HEK293 (cell line): Measurements from ENCODE around the gene FHIT.
A peak's percentile ranks its signal among the peaks of the same experiment; 100 is the strongest.

Experiments
- CTCF ChIA-PET: fragments of 350-600 bp; formaldehyde crosslinking; extraction: SDS; loops from one replicate; lab custom pipeline; 2021; ENCODE audit warnings: antibody characterized with exemption; lab: Yijun Ruan, JAX
- POLR2A ChIA-PET: fragments of 300-600 bp; formaldehyde crosslinking; extraction: SDS; loops from one replicate; lab custom pipeline; 2020; ENCODE audit warnings: antibody characterized with exemption, inconsistent platforms; lab: Yijun Ruan, JAX
- H3K27ac ChIP-seq: fragments of 200-500 bp; sonication (Bioruptor generic); 2 replicates; pipeline ENCODE4 v1.5.1; 2014; ENCODE audit warnings: low read depth, low read length, control low read depth, inconsistent platforms; ENCODE audit errors: extremely low read depth
- H3K36me3 ChIP-seq, 2 experiments: fragments of 200-500 bp in 1 of 2; sonication (Bioruptor generic) in 1 of 2; 1 replicate in 1 of 2; 2 replicates in 1 of 2; pipeline ENCODE4 v1.5.1; 2014 to 2017; ENCODE audit warnings: inconsistent platforms in 2 of 2, low read length in 2 of 2; ENCODE audit not compliant: control insufficient read depth in 2 of 2, insufficient read depth in 1 of 2
- H3K4me1 ChIP-seq: fragments of 200-500 bp; sonication (Bioruptor generic); 2 replicates; pipeline ENCODE4 v1.5.1; 2014; ENCODE audit warnings: mild to moderate bottlenecking, low read length, inconsistent platforms; ENCODE audit not compliant: control insufficient read depth, insufficient read depth
- H3K4me3 ChIP-seq: 2 replicates; pipeline ENCODE4 v1.5.1; 2011; ENCODE audit warnings: low read depth, mild to moderate bottlenecking, control low read depth, low read length, moderate library complexity
- H3K9me3 ChIP-seq: fragments of 200-500 bp; sonication (Bioruptor generic); 2 replicates; pipeline ENCODE4 v1.5.1; 2014; ENCODE audit warnings: low read depth, low read length, inconsistent platforms; ENCODE audit not compliant: control insufficient read depth, insufficient read depth
- HOXD13 ChIP-seq: sonication (generic); formaldehyde crosslinking; IDR thresholded peaks from 2 replicates; pipeline ENCODE4 v1.8.0; 2022; ENCODE audit warnings: missing genetic modification reagents, borderline replicate concordance
- PRDM1 ChIP-seq: fragments of 450-650 bp; formaldehyde crosslinking; IDR thresholded peaks from 2 replicates; pipeline ENCODE4; 2016; ENCODE audit warnings: missing biosample characterization, missing genetic modification characterization
- PRDM4 ChIP-seq: fragments of 450-650 bp; formaldehyde crosslinking; IDR thresholded peaks from 2 replicates; pipeline ENCODE4 v1.5.1; 2017; ENCODE audit warnings: missing biosample characterization, missing genetic modification characterization
- SALL2 ChIP-seq: fragments of 450-650 bp; formaldehyde crosslinking; IDR thresholded peaks from 2 replicates; pipeline ENCODE4 v1.5.0; 2017; ENCODE audit warnings: missing biosample characterization, mild to moderate bottlenecking, missing genetic modification characterization, borderline replicate concordance
- ZNF140 ChIP-seq: fragments of 450-650 bp; formaldehyde crosslinking; IDR thresholded peaks from 2 replicates; pipeline ENCODE4 v1.5.1; 2016; ENCODE audit warnings: missing biosample characterization, missing genetic modification characterization
- ZNF157 ChIP-seq: fragments of 450-650 bp; formaldehyde crosslinking; IDR thresholded peaks from 2 replicates; pipeline ENCODE4 v1.5.1; 2016; ENCODE audit warnings: missing biosample characterization, missing genetic modification characterization
- ZNF174 ChIP-seq: fragments of 450-650 bp; formaldehyde crosslinking; IDR thresholded peaks from 2 replicates; pipeline ENCODE4 v1.5.0; 2017; ENCODE audit warnings: missing biosample characterization, mild to moderate bottlenecking, missing genetic modification characterization
- ZNF184 ChIP-seq: fragments of 450-650 bp; IDR thresholded peaks from 2 replicates; pipeline ENCODE4 v1.5.1; 2018; ENCODE audit warnings: missing biosample characterization, mild to moderate bottlenecking, missing genetic modification characterization
- ZNF311 ChIP-seq: fragments of 450-650 bp; formaldehyde crosslinking; IDR thresholded peaks from 2 replicates; pipeline ENCODE4 v1.5.1; 2017; ENCODE audit warnings: missing biosample characterization, missing genetic modification characterization, borderline replicate concordance
- ZNF366 ChIP-seq: fragments of 450-650 bp; formaldehyde crosslinking; conservative IDR thresholded peaks from 2 replicates; pipeline ENCODE4 v1.5.1; 2016; ENCODE audit warnings: missing biosample characterization, missing genetic modification characterization
- ZNF398 ChIP-seq: fragments of 450-650 bp; formaldehyde crosslinking; IDR thresholded peaks from 2 replicates; pipeline ENCODE4 v1.5.1; 2017; ENCODE audit warnings: missing biosample characterization, missing genetic modification characterization
- ZNF423 ChIP-seq: fragments of 450-650 bp; formaldehyde crosslinking; IDR thresholded peaks from 2 replicates; pipeline ENCODE4 v1.5.1; 2016; ENCODE audit warnings: missing biosample characterization, missing genetic modification characterization
- ZNF514 ChIP-seq: fragments of 450-650 bp; formaldehyde crosslinking; IDR thresholded peaks from 2 replicates; pipeline ENCODE4 v1.5.1; 2016; ENCODE audit warnings: missing biosample characterization, missing genetic modification characterization
- ZNF560 ChIP-seq: fragments of 450-650 bp; formaldehyde crosslinking; IDR thresholded peaks from 2 replicates; pipeline ENCODE4 v1.5.1; 2017; ENCODE audit warnings: missing biosample characterization, missing genetic modification characterization, borderline replicate concordance
- ZNF660 ChIP-seq: fragments of 450-650 bp; IDR thresholded peaks from 2 replicates; pipeline ENCODE4 v1.5.1; 2018; ENCODE audit warnings: missing biosample characterization, mild to moderate bottlenecking, missing genetic modification characterization
- ZNF76 ChIP-seq: fragments of 450-650 bp; formaldehyde crosslinking; IDR thresholded peaks from 2 replicates; pipeline ENCODE4; 2016; ENCODE audit warnings: low read depth, missing biosample characterization, missing genetic modification characterization, borderline replicate concordance
- ZSCAN23 ChIP-seq: fragments of 450-650 bp; formaldehyde crosslinking; IDR thresholded peaks from 2 replicates; pipeline ENCODE4 v1.5.1; 2016; ENCODE audit warnings: missing biosample characterization, missing genetic modification characterization
- TF ChIP-seq, protein P1 (sequence below): fragments of 450-650 bp; formaldehyde crosslinking; IDR thresholded peaks from 2 replicates; pipeline ENCODE4 v1.5.1; 2017; ENCODE audit warnings: missing biosample characterization, missing genetic modification characterization
- TF ChIP-seq, protein P2 (sequence below): fragments of 450-650 bp; formaldehyde crosslinking; IDR thresholded peaks from 2 replicates; pipeline ENCODE4 v1.5.1; 2017; ENCODE audit warnings: missing biosample characterization, missing genetic modification characterization

FHIT gene

DNA sequence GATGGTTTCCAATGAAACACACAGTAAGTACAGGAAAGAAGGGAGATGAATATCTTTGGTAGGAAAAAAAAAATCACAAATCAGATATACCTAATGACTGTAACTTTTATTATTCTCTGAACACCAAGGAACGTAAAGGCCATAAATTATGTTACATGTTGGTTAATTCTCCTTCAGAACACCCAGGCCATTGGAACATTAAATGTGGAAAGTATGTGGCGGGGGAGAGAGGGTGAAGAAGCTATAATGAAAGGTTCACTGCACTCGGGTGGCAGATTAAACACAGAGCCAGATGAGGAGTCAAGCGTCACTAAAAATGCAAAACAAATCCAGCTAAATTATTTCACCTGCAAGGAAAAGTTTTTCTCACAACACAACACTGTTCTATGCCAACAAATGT, 193.8 kb downstream of the FHIT start:
- POLR2A ChIA-PET: no interaction called here
- no peak overlapping the region for H3K4me3 ChIP-seq
- H3K4me1 ChIP-seq: no peaks in the 10 kb centered on the region
- CTCF ChIA-PET: interaction anchor here (0.5 kb wide), 1 partner anchor 315 kb away, joined by 3 read pairs; no protein-coding TSS in a partner anchor
- H3K9me3 ChIP-seq: no peaks in the 10 kb centered on the region
- TF ChIP-seq, protein P1, sequence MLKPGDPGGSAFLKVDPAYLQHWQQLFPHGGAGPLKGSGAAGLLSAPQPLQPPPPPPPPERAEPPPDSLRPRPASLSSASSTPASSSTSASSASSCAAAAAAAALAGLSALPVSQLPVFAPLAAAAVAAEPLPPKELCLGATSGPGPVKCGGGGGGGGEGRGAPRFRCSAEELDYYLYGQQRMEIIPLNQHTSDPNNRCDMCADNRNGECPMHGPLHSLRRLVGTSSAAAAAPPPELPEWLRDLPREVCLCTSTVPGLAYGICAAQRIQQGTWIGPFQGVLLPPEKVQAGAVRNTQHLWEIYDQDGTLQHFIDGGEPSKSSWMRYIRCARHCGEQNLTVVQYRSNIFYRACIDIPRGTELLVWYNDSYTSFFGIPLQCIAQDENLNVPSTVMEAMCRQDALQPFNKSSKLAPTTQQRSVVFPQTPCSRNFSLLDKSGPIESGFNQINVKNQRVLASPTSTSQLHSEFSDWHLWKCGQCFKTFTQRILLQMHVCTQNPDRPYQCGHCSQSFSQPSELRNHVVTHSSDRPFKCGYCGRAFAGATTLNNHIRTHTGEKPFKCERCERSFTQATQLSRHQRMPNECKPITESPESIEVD (tag by site-specific recombination): 0 out of 2 replicates have a peak, but pooled peaks have one; percentile 13
- no peak for TF ChIP-seq ZNF76 (tag by site-specific recombination)
- TF ChIP-seq ZNF184 (tag by site-specific recombination): no peak
- TF ChIP-seq HOXD13 (CRISPR knock-in tag): no peak
- no peak for TF ChIP-seq ZNF174
- no peak for TF ChIP-seq ZNF140 (tag by site-specific recombination)
- H3K36me3 ChIP-seq: no peaks in the 10 kb centered on the region
- H3K27ac ChIP-seq: no peak overlapping the region

- no peaks in the 10 kb centered on the region for H3K36me3 ChIP-seq
- H3K4me1 ChIP-seq: no peaks in the 10 kb centered on the region
- TF ChIP-seq ZSCAN23 (tag by site-specific recombination): no peak
- no peak for TF ChIP-seq PRDM4 (tag by site-specific recombination)
- TF ChIP-seq ZNF157: no peak
- no peak for TF ChIP-seq ZNF514 (tag by site-specific recombination)
- no peak for TF ChIP-seq ZNF423 (tag by site-specific recombination)
- no peak for TF ChIP-seq PRDM1
- TF ChIP-seq SALL2: no peak
- TF ChIP-seq ZNF660 (tag by site-specific recombination): no peak
- H3K27ac ChIP-seq: no peak overlapping the region
- H3K9me3 ChIP-seq: no peaks in the 10 kb centered on the region
- H3K4me3 ChIP-seq: no peak overlapping the region
- ChIA-PET POLR2A (no interaction called here), CTCF (interaction anchor here (0.7 kb wide), 1 partner anchor 210 kb away, joined by 3 read pairs; no protein-coding TSS in a partner anchor)
These were observed 195.8 kb downstream of the FHIT start for GRCh38 chr3:61055447-61055846.

DNA sequence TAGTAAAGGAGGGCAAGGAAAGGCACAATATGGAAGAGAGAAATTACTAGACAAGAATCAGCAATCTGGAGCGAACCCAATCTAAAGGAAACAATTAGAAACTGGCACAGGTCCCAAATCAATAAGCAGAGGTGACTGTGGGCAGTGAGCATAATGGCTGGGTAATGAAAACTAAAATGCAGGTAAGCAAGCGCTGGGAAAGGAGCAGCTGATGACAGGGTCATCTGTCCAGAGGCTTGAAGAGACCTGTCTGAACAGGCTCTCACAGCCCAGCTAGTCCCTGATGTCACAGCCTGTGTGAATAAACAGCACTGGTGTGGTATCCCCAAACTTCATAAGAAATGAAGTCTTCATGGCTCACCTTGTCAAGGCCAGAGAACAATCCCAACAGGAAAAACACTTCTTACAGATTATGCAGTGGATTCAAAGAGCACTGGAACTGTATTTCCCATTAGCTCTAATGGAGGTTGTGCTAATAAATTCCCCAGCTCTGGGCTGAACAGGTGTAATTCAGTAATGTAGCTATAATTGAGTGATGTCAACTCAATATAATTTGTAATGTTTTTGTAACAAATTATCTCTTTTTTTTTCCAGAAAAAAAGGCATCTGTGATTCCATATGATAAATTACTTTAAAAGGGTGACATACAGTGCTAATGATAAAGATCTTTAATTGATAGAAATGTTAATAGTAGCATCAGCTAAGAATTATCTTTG, 197.3 kb downstream of the FHIT start:
- H3K4me1 ChIP-seq: no peaks in the 10 kb centered on the region

More for the DNA sequence above, 197.3 kb downstream of the FHIT start:
- POLR2A ChIA-PET: interaction anchor here (0.6 kb wide), 1 partner anchor 11 kb away, joined by 3 read pairs; no protein-coding TSS in a partner anchor
- TF ChIP-seq, protein P2, sequence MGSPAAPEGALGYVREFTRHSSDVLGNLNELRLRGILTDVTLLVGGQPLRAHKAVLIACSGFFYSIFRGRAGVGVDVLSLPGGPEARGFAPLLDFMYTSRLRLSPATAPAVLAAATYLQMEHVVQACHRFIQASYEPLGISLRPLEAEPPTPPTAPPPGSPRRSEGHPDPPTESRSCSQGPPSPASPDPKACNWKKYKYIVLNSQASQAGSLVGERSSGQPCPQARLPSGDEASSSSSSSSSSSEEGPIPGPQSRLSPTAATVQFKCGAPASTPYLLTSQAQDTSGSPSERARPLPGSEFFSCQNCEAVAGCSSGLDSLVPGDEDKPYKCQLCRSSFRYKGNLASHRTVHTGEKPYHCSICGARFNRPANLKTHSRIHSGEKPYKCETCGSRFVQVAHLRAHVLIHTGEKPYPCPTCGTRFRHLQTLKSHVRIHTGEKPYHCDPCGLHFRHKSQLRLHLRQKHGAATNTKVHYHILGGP (tag by site-specific recombination): no peak
- TF ChIP-seq ZNF560 (tag by site-specific recombination) (no peak), ZNF184 (tag by site-specific recombination) (no peak), ZNF366 (no peak), ZNF398 (tag by site-specific recombination) (no peak), ZNF311 (tag by site-specific recombination) (no peak)
- H3K36me3 ChIP-seq: no peaks in the 10 kb centered on the region
- no peaks in the 10 kb centered on the region for H3K9me3 ChIP-seq
- CTCF ChIA-PET: interaction anchor here (0.5 to 0.7 kb wide), 2 partner anchors 60 to 1011 kb away, joined by 3 to 4 read pairs; no protein-coding TSS in a partner anchor
- no peak overlapping the region for H3K4me3 ChIP-seq
- H3K27ac ChIP-seq: no peak overlapping the region
